Activated CD8-positive, alpha-beta T cell treated with anti-CD3 and anti-CD28 coated beads for 36 hours (primary cell): ENCODE data around the gene MACROD2. TPM values are rescaled to one million over a fixed set of nuclear protein-coding genes. Genes with fewer than 3 reads are reported as not detected.

Experiments
- ATAC-seq: fragments of 200-7000 bp; cut with Tn5 transposase; one replicate; pipeline ENCODE4 v1.10.0; 2021; ENCODE audit warnings: mild to moderate bottlenecking, moderate library complexity
- CTCF ChIA-PET: fragments of 350-600 bp; sonication (Branson Sonifier 250); formaldehyde crosslinking; loops from one replicate; lab custom pipeline; 2021; ENCODE audit warnings: antibody characterized with exemption; lab: Charles Lee
- POLR2A ChIA-PET: fragments of 350-600 bp; sonication (Branson Sonifier 250); formaldehyde crosslinking; loops from one replicate; lab custom pipeline; 2021; ENCODE audit warnings: antibody characterized with exemption; lab: Charles Lee
- DNase-seq: peaks from one replicate; pipeline ENCODE4 v3.0.0-alpha.2; 2020
- H3K27ac Mint-ChIP-seq: one replicate; pipeline ENCODE4 v1.8.0; 2021; ENCODE audit warnings: mild to moderate bottlenecking, mixed read lengths
- H3K27me3 Mint-ChIP-seq: one replicate; pipeline ENCODE4 v1.8.0; 2021; ENCODE audit warnings: mixed read lengths
- H3K36me3 Mint-ChIP-seq: one replicate; pipeline ENCODE4 v1.8.0; 2021; ENCODE audit warnings: low read depth, mixed read lengths
- H3K4me1 Mint-ChIP-seq: one replicate; pipeline ENCODE4 v1.8.0; 2021; ENCODE audit warnings: low read depth, mixed read lengths
- H3K4me3 Mint-ChIP-seq: one replicate; pipeline ENCODE4 v1.8.0; 2021; ENCODE audit warnings: mild to moderate bottlenecking, moderate library complexity, mixed read lengths
- H3K9me3 Mint-ChIP-seq: one replicate; pipeline ENCODE4 v1.8.0; 2021; ENCODE audit warnings: mixed read lengths
- intact Hi-C: fragments of 100-400 bp; cut with micrococcal nuclease; formaldehyde crosslinking; loops from one replicate; pipeline ENCODE4 v1.10.0; 2022
- total RNA-seq, 2 experiments: library from RNA; stranded (reverse); gene quantifications; one replicate each; pipeline ENCODE4 v1.2.3, GENCODE V29; 2021
- TF ChIP-seq, protein P1 (sequence below): fragments of 200-600 bp; IDR thresholded peaks from one replicate; pipeline ENCODE4 v1.8.0; 2022; ENCODE audit warnings: antibody characterized with exemption, mild to moderate bottlenecking

The MACROD2 gene
- total RNA-seq, 2 experiments from 2014 or later = not detected

DNA sequence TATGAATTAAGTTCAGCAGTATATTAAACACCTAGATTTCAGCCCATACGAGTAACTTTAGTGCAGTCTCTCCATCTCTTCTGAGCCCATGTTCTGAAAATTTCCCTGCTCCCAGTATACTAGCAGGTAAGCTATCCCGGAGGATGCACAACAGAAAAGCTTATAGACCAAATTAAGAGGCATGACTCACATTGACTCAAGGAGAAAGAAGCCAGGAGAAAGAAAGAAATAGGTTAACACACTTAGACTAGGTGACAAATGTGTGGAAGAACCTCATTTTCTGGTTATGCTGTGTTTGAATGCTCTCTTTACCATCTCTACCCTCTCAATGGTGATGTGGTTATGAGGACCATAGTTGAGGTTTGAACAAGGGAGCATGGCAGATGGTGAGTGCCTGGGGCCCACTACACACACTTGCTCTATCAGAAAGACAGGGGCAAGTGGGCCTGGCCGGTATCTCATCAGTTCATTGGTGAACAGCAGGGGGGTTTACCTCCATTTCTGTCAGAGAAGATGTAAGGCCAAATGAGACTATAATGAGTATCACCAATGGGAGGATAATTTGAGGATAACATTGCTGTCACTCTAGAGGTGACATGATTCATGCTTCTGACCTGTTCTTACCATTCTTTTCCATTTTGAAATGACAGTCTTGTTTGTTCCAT, 1244.4 kb downstream of the MACROD2 start:
- TF ChIP-seq, protein P1, sequence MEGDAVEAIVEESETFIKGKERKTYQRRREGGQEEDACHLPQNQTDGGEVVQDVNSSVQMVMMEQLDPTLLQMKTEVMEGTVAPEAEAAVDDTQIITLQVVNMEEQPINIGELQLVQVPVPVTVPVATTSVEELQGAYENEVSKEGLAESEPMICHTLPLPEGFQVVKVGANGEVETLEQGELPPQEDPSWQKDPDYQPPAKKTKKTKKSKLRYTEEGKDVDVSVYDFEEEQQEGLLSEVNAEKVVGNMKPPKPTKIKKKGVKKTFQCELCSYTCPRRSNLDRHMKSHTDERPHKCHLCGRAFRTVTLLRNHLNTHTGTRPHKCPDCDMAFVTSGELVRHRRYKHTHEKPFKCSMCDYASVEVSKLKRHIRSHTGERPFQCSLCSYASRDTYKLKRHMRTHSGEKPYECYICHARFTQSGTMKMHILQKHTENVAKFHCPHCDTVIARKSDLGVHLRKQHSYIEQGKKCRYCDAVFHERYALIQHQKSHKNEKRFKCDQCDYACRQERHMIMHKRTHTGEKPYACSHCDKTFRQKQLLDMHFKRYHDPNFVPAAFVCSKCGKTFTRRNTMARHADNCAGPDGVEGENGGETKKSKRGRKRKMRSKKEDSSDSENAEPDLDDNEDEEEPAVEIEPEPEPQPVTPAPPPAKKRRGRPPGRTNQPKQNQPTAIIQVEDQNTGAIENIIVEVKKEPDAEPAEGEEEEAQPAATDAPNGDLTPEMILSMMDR = no peak
- H3K27ac Mint-ChIP-seq = no peak overlapping the region
- H3K9me3 Mint-ChIP-seq = no peaks in the 10 kb centered on the region
- DNase-seq (no peak), ATAC-seq (no peak)
- no peaks in the 10 kb centered on the region for H3K36me3 Mint-ChIP-seq
- POLR2A ChIA-PET = no interaction called here
- no peaks in the 10 kb centered on the region for H3K4me1 Mint-ChIP-seq
- CTCF ChIA-PET = no interaction called here
- intact Hi-C loops = no loop called here
- H3K4me3 Mint-ChIP-seq = no peak overlapping the region
- H3K27me3 Mint-ChIP-seq = no peaks in the 10 kb centered on the region

DNA sequence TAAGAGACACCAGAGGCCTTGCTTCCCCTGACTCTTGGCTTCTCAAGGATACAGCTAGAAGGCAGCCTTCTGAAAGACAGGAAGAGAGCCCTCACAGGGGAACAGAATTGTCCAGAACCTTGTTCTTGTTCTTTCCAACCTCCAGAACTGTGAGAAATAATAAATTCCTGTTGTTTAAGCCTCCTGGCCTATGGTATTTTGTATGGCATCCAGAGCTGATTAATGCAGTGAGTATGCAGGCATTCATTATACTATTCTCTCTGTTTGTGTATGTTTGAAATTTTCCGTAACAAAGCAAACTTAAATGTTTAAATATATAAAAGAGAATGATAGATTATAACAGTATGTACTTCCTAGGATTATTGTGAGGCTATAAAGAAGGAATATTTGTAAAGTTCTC, 1245.5 kb downstream of the MACROD2 start:
- POLR2A ChIA-PET = no interaction called here
- no peak for ATAC-seq
- TF ChIP-seq, protein P1 = no peak
- CTCF ChIA-PET = no interaction called here
- Mint-ChIP-seq H3K36me3 (no peaks in the 10 kb centered on the region), H3K4me1 (no peaks in the 10 kb centered on the region), H3K4me3 (no peak overlapping the region), H3K27me3 (no peaks in the 10 kb centered on the region), H3K27ac (no peak overlapping the region), H3K9me3 (no peaks in the 10 kb centered on the region)
- DNase-seq = no peak
- intact Hi-C loops = no loop called here

DNA sequence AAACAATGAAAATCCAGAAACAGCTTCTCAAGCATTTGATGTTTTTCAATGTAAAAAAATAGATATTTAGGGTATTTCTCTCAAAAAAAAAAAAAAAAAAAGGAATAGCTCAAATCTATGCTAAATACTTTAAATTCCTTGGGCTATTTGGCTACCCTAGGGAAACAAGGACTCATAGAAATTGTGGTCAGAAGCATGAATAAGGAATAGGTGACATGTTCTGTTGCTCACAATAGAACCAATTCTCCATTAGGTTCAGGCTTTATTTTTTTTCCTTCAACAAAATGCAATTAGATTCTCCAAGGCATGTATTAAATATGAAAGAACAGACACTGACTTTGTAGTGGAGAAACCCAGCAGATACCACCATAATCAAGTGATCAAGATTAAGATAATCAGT, 1246.4 kb downstream of the MACROD2 start:
- intact Hi-C loops = no loop called here
- no peaks in the 10 kb centered on the region for H3K9me3 Mint-ChIP-seq

DNA sequence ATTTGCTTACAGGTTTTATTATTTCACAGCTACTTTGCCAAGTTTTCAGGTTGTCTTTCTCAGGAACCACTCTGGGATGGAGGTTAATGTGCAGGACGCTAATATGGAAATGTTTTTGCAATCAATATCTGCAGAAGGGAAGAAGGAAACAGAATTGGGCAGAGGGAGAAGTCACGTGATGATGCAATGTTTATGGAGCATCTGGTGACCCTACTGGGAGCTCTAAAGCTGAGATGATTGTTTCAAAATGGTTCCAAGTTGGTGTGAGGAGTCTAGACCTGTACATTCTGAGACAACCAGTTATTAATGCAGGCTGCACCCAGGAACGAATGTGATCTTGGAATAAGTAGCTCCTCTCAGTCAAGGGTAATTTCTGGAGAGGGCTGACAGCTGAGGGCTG, 1247.5 kb downstream of the MACROD2 start:
- ChIA-PET POLR2A (no interaction called here), CTCF (no interaction called here)
- Mint-ChIP-seq H3K36me3 (no peaks in the 10 kb centered on the region), H3K4me3 (no peak overlapping the region), H3K4me1 (no peaks in the 10 kb centered on the region), H3K9me3 (no peaks in the 10 kb centered on the region), H3K27ac (no peak overlapping the region), H3K27me3 (no peaks in the 10 kb centered on the region)
- no peak for ATAC-seq
- DNase-seq = no peak
- intact Hi-C loops = no loop called here
- TF ChIP-seq, protein P1 = no peak

More for the DNA sequence above, 1246.4 kb downstream of the MACROD2 start:
- TF ChIP-seq, protein P1 = no peak
- no peaks in the 10 kb centered on the region for H3K36me3 Mint-ChIP-seq
- no peaks in the 10 kb centered on the region for H3K4me1 Mint-ChIP-seq
- ATAC-seq = no peak
- ChIA-PET POLR2A (no interaction called here), CTCF (no interaction called here)
- H3K27ac Mint-ChIP-seq = no peak overlapping the region
- DNase-seq = no peak
- H3K4me3 Mint-ChIP-seq = no peak overlapping the region
- H3K27me3 Mint-ChIP-seq = no peaks in the 10 kb centered on the region

DNA sequence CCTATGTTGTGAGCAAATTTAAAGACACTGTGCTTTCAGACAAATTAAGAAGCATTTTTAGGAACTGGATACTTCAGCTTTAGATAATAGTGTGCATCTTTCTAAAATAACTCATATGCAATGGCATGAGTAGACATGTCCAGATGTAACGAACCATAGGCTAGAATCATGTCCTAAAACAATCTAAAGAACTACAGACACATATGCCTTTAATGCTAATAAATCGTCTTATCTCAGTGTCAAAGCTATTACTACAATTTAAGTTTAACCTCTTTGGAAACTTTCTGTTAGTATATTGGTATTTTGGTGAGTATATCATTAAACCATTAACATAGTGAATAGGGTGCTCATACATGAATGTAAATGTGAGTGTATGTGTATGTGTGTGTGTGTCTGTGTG, 1250.6 kb downstream of the MACROD2 start:
- intact Hi-C loops = no loop called here
- POLR2A ChIA-PET = no interaction called here

More for the DNA sequence above, 1250.6 kb downstream of the MACROD2 start:
- Mint-ChIP-seq H3K4me1 (no peaks in the 10 kb centered on the region), H3K27me3 (no peaks in the 10 kb centered on the region), H3K27ac (no peak overlapping the region), H3K9me3 (no peaks in the 10 kb centered on the region), H3K4me3 (no peak overlapping the region), H3K36me3 (no peaks in the 10 kb centered on the region)
- CTCF ChIA-PET = no interaction called here
- TF ChIP-seq, protein P1 = no peak
- no peak for ATAC-seq
- DNase-seq = no peak
